Ectodermal cell (in vitro differentiated cells): ENCODE data around the gene VPREB3.

Source experiments
- H3K27ac ChIP-seq: 2 replicates; pipeline ENCODE4 v1.7.0; 2013; ENCODE audit warnings: mild to moderate bottlenecking, low read depth, low read length; ENCODE audit not compliant: insufficient read depth, poor library complexity, severe bottlenecking
- H3K27me3 ChIP-seq: 2 replicates; pipeline ENCODE4 v1.7.0; 2013; ENCODE audit warnings: mild to moderate bottlenecking, low read length; ENCODE audit not compliant: insufficient read depth, control insufficient read depth, poor library complexity, severe bottlenecking
- H3K36me3 ChIP-seq: one replicate; pipeline ENCODE4 v1.7.0; 2013; ENCODE audit warnings: low read length; ENCODE audit not compliant: control insufficient read depth, insufficient read depth
- H3K4me1 ChIP-seq: one replicate; pipeline ENCODE4 v1.7.0; 2013; ENCODE audit warnings: low read length; ENCODE audit not compliant: control insufficient read depth, insufficient read depth
- H3K4me3 ChIP-seq: 2 replicates; pipeline ENCODE4 v1.7.0; 2013; ENCODE audit warnings: low read depth, low read length, control low read depth; ENCODE audit not compliant: insufficient read depth
- H3K9me3 ChIP-seq: 2 replicates; pipeline ENCODE4 v1.7.0; 2013; ENCODE audit warnings: mild to moderate bottlenecking, low read length, moderate library complexity; ENCODE audit not compliant: control insufficient read depth
- WGBS, 2 experiments: methylation state at CpG; one replicate each; pipeline ENCODE4 v1.1.7; 2013; ENCODE audit warnings: missing lambda C conversion rate in 2 of 2; 5-methylcytosine and 5-hydroxymethylcytosine counted together

VPREB3 gene

GRCh38 chr22:23714596-23715578, 39.3 kb downstream of the VPREB3 start:
- no peaks in the 10 kb centered on the region for H3K4me1 ChIP-seq
- no peak overlapping the region for H3K4me3 ChIP-seq
- whole genome bisulfite sequencing, 2 experiments, result 91 to 94% methylated on average over 23 of the region's 23 CpGs
- H3K27me3 ChIP-seq, result no peaks in the 10 kb centered on the region
- peaks cover 6% of the 10 kb centered on the region for H3K36me3 ChIP-seq
- H3K27ac ChIP-seq, result no peak overlapping the region
- no peaks in the 10 kb centered on the region for H3K9me3 ChIP-seq

GRCh38 chr22:23713696-23714595, 40.3 kb downstream of the VPREB3 start:
- Histone ChIP-seq H3K4me1 (no peaks in the 10 kb centered on the region), H3K27me3 (no peaks in the 10 kb centered on the region), H3K4me3 (no peak overlapping the region), H3K36me3 (peaks cover 8% of the 10 kb centered on the region), H3K9me3 (no peaks in the 10 kb centered on the region), H3K27ac (no peak overlapping the region)
- WGBS, 2 experiments, result 93 to 95% methylated on average over 28 of the region's 28 CpGs

DNA sequence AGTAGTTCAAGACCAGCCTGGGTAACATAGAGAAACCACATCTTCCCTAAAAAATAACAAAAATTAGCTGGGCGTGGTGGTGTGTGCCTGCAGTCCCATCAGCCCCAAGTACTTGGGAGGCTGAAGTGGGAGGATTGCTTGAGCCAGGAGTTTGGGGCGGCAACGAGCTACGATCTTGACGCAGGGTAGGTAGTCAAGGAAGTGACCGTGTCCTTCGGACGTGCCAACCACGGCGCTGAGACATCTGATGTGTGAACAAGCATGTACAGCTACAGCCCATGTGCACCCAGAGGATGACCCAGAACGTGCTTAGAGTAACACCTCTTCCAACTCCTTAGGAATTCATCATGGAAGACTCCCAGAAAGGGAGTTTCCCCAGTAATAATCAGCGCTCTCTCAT, 42.0 kb downstream of the VPREB3 start:
- no peaks in the 10 kb centered on the region for H3K27me3 ChIP-seq
- no peak overlapping the region for H3K4me3 ChIP-seq
- H3K27ac ChIP-seq, result no peak overlapping the region
- H3K4me1 ChIP-seq, result no peaks in the 10 kb centered on the region
- H3K36me3 ChIP-seq, result peaks cover 18% of the 10 kb centered on the region
- WGBS, 2 experiments, result 95% methylated on average over 12 of the region's 12 CpGs
- H3K9me3 ChIP-seq, result no peaks in the 10 kb centered on the region

DNA sequence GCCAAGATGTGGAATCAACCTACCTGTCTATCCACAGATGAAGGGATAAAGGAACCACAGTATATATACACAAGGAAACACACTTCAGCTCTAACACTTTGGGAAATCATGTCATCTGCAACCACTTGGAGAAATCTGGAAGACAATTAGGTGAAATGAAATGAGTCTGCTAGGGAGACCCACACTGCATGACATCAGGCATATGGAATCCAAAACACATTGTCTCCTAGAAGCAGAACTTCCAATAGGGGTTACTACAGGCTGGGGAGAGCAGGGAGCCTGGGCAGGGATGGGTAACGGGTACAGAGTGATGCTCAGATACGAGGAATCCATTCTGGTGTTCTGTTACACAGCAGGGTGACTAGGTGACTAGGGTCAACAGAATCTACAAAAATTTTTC, 45.1 kb downstream of the VPREB3 start:
- no peaks in the 10 kb centered on the region for H3K9me3 ChIP-seq
- no peak overlapping the region for H3K27ac ChIP-seq
- H3K27me3 ChIP-seq, result no peaks in the 10 kb centered on the region
- H3K36me3 ChIP-seq, result peaks cover 32% of the 10 kb centered on the region
- no peaks in the 10 kb centered on the region for H3K4me1 ChIP-seq
- no peak overlapping the region for H3K4me3 ChIP-seq
- 91 to 96% methylated on average over 2 of the region's 2 CpGs for WGBS, 2 experiments

DNA sequence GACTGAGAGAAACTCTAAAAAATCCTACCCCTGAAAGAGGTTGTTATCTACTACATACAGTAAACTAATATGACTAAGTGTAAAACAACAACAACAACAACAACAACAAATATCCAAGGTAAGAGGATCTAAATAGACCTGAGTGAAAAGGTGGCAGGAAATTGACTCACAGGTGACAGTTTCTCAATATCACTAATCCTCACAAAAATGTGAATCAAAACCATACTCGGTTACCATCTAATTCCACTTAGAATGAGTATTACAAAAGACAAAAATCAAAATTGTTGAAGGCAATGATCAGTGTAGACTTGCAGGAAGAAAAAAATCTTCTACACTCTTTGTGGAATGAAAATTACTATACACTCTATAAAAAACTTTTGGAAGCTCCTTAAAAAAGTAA, 46.0 kb downstream of the VPREB3 start:
- WGBS, 2 experiments, result 100% methylated on average over 1 of the region's 1 CpG
- H3K9me3 ChIP-seq, result no peaks in the 10 kb centered on the region

GRCh38 chr22:23705358-23705757, 48.9 kb downstream of the VPREB3 start:
- Histone ChIP-seq H3K27me3 (no peaks in the 10 kb centered on the region), H3K4me1 (no peaks in the 10 kb centered on the region), H3K27ac (no peak overlapping the region), H3K4me3 (no peak overlapping the region), H3K36me3 (peaks cover 27% of the 10 kb centered on the region), H3K9me3 (no peaks in the 10 kb centered on the region)
- WGBS, 2 experiments, result 98% methylated on average over 3 of the region's 3 CpGs

More for the DNA sequence above, 46.0 kb downstream of the VPREB3 start:
- Histone ChIP-seq H3K27ac (no peak overlapping the region), H3K4me3 (no peak overlapping the region), H3K4me1 (no peaks in the 10 kb centered on the region), H3K27me3 (no peaks in the 10 kb centered on the region), H3K36me3 (peaks cover 32% of the 10 kb centered on the region)

GRCh38 chr22:23704829-23705228, 49.4 kb downstream of the VPREB3 start:
- WGBS, 2 experiments, result 93 to 100% methylated on average over 3 of the region's 3 CpGs
- H3K4me3 ChIP-seq, result no peak overlapping the region
- no peaks in the 10 kb centered on the region for H3K4me1 ChIP-seq
- H3K36me3 ChIP-seq, result peaks cover 26% of the 10 kb centered on the region
- no peaks in the 10 kb centered on the region for H3K27me3 ChIP-seq
- no peak overlapping the region for H3K27ac ChIP-seq
- no peaks in the 10 kb centered on the region for H3K9me3 ChIP-seq

GRCh38 chr22:23704062-23704461, 50.2 kb downstream of the VPREB3 start:
- whole genome bisulfite sequencing, 2 experiments, result 87 to 92% methylated on average over 5 of the region's 5 CpGs
- Histone ChIP-seq H3K27me3 (no peaks in the 10 kb centered on the region), H3K9me3 (no peaks in the 10 kb centered on the region), H3K27ac (no peak overlapping the region), H3K4me1 (no peaks in the 10 kb centered on the region), H3K36me3 (peaks cover 25% of the 10 kb centered on the region), H3K4me3 (no peak overlapping the region)
